Ascending aorta (tissue), 2 donors: ENCODE results near the gene TRPM6. TPM values are rescaled to one million over a fixed set of nuclear protein-coding genes. Genes with fewer than 3 reads are reported as not detected.

Source experiments
- DNase-seq, 2 donors: peaks; one replicate each; pipeline ENCODE4 v3.0.0-alpha.2; 2019; ENCODE audit warnings: low spot score in 2 of 2
- H3K27ac ChIP-seq, 2 donors: fragments of 200-600 bp; sonication (generic); one replicate each; pipeline ENCODE4 v1.5.1; 2016 to 2017; ENCODE audit warnings: mild to moderate bottlenecking in 1 of 2
- H3K27me3 ChIP-seq: fragments of 200-600 bp; sonication (generic); one replicate; pipeline ENCODE4 v1.5.1; 2017
- H3K36me3 ChIP-seq, 2 donors: fragments of 200-600 bp; sonication (generic); one replicate each; pipeline ENCODE4 v1.5.1; 2016
- H3K4me1 ChIP-seq, 2 donors: fragments of 200-600 bp; sonication (generic); one replicate each; pipeline ENCODE4 v1.5.1; 2016 to 2017; ENCODE audit warnings: mild to moderate bottlenecking in 1 of 2
- H3K4me3 ChIP-seq, 2 donors: fragments of 200-600 bp; sonication (generic); one replicate each; pipeline ENCODE4 v1.5.1; 2016 to 2017; ENCODE audit warnings: mild to moderate bottlenecking in 1 of 2
- H3K9me3 ChIP-seq, 2 donors: fragments of 200-600 bp; sonication (generic); one replicate each; pipeline ENCODE4 v1.5.1; 2016
- CTCF ChIP-seq, 3 experiments: fragments of 200-600 bp in 2 of 3; fragments of 450-650 bp in 1 of 3; sonication (generic) in 2 of 3; IDR thresholded peaks; one replicate each; pipeline ENCODE4 v1.5.1; 2016 to 2019; ENCODE audit warnings: antibody characterized with exemption in 3 of 3, mild to moderate bottlenecking in 1 of 3, moderate library complexity in 1 of 3
- intact Hi-C: fragments of 100-400 bp; cut with DNase I; formaldehyde crosslinking; loops from one replicate; pipeline ENCODE4 v1.15.1; 2023
- total RNA-seq: library from RNA; depleted of rRNA; stranded (reverse); fragments of >200 nt; gene quantifications from one replicate; pipeline ENCODE4 v1.1.0, GENCODE V29; 2016

The TRPM6 gene
- total RNA-seq, 1 donor from 2014 or later = 0.96 TPM

GRCh38 chr9:74681906-74682305 is 205.8 kb downstream of the TRPM6 start:
- H3K4me1 ChIP-seq = no peaks in the 10 kb centered on the region
- H3K36me3 ChIP-seq = no peaks in the 10 kb centered on the region
- no peak overlapping the region for H3K4me3 ChIP-seq
- DNase-seq = no peak
- no peak overlapping the region for H3K27ac ChIP-seq
- H3K27me3 ChIP-seq = no peaks in the 10 kb centered on the region
- no peak for TF ChIP-seq CTCF (IDR thresholded peaks at IDR 0.05)
- H3K9me3 ChIP-seq = no peaks in the 10 kb centered on the region
- intact Hi-C loops = no loop called here

- Histone ChIP-seq H3K9me3 (no peaks in the 10 kb centered on the region), H3K36me3 (no peaks in the 10 kb centered on the region), H3K4me3 (no peak overlapping the region), H3K27ac (no peak overlapping the region), H3K27me3 (no peaks in the 10 kb centered on the region), H3K4me1 (no peaks in the 10 kb centered on the region)
- no peak for DNase-seq
- intact Hi-C loops = no loop called here
- no peak for TF ChIP-seq CTCF (IDR thresholded peaks at IDR 0.05)
Observed at GRCh38 chr9:74674077-74674476, 213.6 kb downstream of the TRPM6 start.

Other genes starting within 250 kb of the TRPM6 start
- 15.2 TPM for gene C9orf40, start 65.0 kb upstream of the TRPM6 start, total RNA-seq
- 7.0 TPM for gene CARNMT1, start 140.4 kb upstream of the TRPM6 start, total RNA-seq
- gene NMRK1, start 200.2 kb upstream of the TRPM6 start, total RNA-seq = 22.0 TPM
- gene OSTF1, start 200.6 kb upstream of the TRPM6 start, total RNA-seq = 25.1 TPM